AG09309 (cell line): ENCODE measurements around the gene MAPK1.
A peak's percentile ranks its signal among the peaks of the same experiment; 100 is the strongest.
"Not testable (repeated sequence)": the region's sequence is repeated elsewhere in the genome, so short reads cannot be mapped to it uniquely, and the experiment has no call there.

Experiments used
- DNase-seq: peaks from one replicate; pipeline ENCODE4 v3.0.0-alpha.2; 2010; ENCODE audit warnings: low read depth
- H3K4me3 ChIP-seq: 2 replicates; pipeline ENCODE4 v1.5.1; 2011; ENCODE audit warnings: mild to moderate bottlenecking, low read depth, low read length, moderate library complexity; ENCODE audit not compliant: control insufficient read depth
- CTCF ChIP-seq: IDR thresholded peaks from 2 replicates; pipeline ENCODE4 v1.5.1; 2011; ENCODE audit warnings: mild to moderate bottlenecking, low read depth, low read length, inconsistent platforms; ENCODE audit not compliant: insufficient read depth, control insufficient read depth; ENCODE audit errors: missing control alignments

MAPK1 gene

GRCh38 chr22:21839765-21840140, 27.7 kb downstream of the MAPK1 start:
- H3K4me3 ChIP-seq = no peak overlapping the region
- TF ChIP-seq CTCF = no peak
- DNase-seq = no peak

GRCh38 chr22:21839104-21839764, 28.2 kb downstream of the MAPK1 start:
- not testable (repeated sequence) for DNase-seq, H3K4me3 ChIP-seq

GRCh38 chr22:21837248-21837979, 30.0 kb downstream of the MAPK1 start:
- H3K4me3 ChIP-seq = no peak overlapping the region
- no peak for TF ChIP-seq CTCF
- DNase-seq = peak; percentile 53

DNA sequence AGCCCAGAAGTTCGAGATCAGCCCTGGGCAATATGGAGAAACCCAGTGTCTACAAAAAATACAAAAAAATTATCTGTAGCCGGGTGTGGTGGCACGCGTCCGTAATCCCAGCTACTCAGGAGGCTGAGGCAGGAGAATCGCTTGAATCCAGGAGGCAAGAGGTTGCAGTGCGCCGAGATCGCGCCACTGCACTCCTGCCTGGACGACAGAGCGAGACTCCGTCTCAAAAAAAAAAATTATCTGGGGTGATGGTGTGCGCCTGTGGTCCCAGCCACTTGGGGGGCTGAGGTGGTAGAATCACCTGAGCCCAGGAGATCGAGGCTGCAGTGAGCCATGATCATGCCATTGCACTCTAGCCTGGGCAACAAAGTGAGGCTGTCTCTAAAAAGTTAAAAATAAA, 31.0 kb downstream of the MAPK1 start:
- not testable (repeated sequence) for DNase-seq, H3K4me3 ChIP-seq

DNA sequence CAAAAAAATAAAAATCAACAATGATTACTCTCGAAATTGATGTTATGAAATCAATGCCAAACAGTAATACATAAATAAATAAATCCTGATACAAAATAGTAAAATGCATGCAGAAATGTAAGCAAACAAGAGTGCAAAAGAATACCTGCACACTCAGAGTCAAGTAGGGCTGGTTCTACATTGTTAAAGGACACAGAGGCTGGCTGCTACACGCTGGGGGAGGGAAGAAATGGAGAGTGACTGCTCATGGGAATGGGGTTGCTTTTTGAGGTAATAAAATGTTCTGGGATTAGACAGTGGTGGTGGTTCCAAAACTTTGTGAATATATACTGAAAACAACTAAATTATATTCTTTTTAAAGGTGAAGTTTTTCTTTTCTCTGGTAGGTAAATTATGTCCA, 32.1 kb downstream of the MAPK1 start:
- H3K4me3 ChIP-seq = no peak overlapping the region
- TF ChIP-seq CTCF = no peak
- DNase-seq = no peak

DNA sequence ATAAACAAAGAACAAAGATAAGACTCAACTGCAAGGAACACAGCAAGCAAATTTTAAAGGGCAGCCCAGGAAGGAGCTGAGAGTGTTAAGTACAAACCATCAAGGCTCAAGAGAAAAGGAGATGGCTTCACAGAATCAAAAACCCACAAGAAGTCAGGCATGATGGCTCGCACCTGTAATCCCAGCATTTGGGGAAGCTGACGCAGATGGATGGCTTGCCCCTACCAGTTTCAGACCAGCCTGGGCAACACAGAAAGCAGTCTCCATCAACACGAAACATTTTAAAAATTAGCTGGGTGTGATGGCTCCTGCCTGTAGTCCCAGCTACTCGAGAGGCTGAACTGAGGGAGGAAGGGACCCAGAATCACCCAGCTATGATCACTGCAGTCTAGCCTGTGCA, 32.6 kb downstream of the MAPK1 start:
- TF ChIP-seq CTCF = no peak
- no peak for DNase-seq
- no peak overlapping the region for H3K4me3 ChIP-seq

DNA sequence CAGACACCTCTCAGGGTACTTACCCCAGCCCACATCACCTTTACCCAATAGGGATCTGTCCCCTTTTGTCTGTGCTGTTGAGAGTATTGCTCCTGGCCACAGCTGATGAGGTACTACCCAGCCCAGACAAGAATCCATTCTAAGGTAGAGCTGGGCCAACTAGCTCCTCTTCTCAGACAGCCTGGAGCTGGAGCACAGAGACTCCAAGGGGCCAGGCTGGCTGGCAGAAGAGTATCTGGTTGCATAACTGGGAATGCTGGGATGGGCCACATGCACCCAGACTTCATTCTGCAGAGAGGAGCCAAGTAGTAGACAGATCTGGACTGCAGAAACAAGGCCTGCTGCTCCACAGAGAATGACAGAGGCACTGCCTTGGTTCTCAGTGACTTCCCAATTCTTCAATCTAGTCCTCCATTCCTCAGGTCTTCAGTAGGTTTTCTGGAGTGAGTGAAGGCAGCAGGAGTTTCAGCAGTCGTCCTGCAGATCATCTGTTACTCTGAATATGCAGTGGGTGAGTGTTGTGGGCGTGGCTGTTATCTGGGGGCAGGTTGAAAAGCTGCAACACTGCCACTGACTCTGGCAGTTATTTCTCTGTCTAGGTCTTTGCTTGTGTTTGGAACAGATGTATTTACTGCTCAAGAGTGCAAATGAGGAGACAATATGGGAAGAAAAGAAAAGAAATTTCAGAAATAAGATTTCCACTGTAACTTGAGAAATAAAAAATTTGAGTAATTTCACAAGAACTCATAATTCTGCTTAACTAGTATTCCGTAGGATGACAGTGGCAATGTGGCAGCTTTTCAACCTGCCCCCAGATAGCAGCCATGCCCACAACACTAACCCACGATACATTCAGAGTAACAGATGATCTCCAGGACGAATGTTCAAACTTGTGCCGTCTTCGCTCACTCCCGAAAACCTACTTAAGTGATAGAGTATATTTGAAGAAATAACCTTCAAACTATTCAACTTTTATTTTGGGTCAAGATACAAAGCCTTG, 34.9 kb downstream of the MAPK1 start:
- H3K4me3 ChIP-seq = no peak overlapping the region
- TF ChIP-seq CTCF = no peak
- DNase-seq = no peak
